NCI-H2171 treated with DMSO at 0.1 percent for 48 hours (cell line): ENCODE measurements around the gene ADAM15.

Experiments used
- DNase-seq: peaks from one replicate; lab custom pipeline; 2025; lab: John Stamatoyannopoulos, UW

ADAM15 gene

GRCh38 chr1:155052439-155053395 lies 1.6 kb downstream of the ADAM15 start:
- DNase-seq: peak; percentile 68

GRCh38 chr1:155053531-155054105 lies 2.5 kb downstream of the ADAM15 start:
- DNase-seq: no peak

- no peak for DNase-seq
Observed at GRCh38 chr1:155057104-155057503, 6.0 kb downstream of the ADAM15 start.

- DNase-seq: no peak
Observed at GRCh38 chr1:155057788-155058211, 6.7 kb downstream of the ADAM15 start.

DNA sequence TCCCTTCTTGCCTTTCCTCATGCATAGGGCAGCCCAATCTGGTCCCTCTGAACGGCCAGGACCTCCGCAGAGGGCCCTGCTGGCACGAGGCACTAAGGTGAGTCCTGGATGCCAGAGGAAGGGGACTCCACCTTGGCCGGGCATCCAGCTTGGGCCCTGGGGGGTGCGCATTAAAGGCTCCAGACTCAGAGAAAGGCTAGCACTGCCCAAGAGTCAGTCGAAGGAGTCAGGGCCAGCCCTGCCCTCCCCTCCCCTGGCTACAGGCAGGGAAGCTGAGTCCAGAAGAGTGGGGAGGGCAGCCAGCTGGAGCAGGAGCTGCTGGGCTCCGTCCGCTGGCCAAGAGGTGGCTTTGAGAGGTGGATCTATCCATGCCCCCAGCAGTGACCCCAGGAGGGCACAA lies 9.6 kb downstream of the ADAM15 start:
- DNase-seq: no peak

- peak; percentile 88 for DNase-seq
Observed at GRCh38 chr1:155061381-155062150, 10.4 kb downstream of the ADAM15 start.

- DNase-seq: no peak
Observed at GRCh38 chr1:155062151-155062686, 11.1 kb downstream of the ADAM15 start.

DNA sequence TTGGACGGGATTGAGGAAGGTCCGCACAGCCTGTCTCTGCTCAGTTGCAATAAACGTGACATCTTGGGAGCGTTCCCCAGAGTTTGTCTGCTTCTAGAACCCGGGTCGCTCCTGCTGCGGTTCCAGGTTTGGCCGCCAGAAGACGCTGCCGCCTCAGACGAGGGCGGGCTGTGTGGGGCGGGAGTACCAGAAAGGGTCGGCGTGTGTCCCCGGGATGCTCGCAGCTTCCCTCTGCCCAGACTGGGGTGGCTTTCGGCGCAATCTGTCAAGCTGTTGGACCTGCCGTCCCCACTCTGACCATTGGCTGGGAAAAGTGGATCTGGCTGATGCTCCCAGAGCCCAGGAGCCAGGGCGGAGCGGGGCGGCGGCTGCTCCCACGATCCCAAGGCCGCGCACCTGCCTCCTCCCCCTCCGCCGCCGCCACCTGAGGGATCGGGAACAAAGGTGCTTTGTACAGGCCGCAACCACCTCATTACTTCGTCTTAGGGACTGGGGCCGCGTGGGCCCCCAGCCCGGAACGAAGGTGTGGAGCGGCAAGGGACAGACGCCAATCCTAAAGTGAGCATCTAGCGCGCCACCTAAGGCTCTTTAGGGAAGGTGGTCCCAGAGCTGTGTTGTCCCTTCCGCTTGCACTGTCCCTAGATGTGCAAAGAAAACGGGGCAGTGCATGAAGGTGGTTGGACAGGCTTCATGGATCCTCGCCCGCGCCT lies 11.7 kb downstream of the ADAM15 start:
- DNase-seq: peak; percentile 60

DNA sequence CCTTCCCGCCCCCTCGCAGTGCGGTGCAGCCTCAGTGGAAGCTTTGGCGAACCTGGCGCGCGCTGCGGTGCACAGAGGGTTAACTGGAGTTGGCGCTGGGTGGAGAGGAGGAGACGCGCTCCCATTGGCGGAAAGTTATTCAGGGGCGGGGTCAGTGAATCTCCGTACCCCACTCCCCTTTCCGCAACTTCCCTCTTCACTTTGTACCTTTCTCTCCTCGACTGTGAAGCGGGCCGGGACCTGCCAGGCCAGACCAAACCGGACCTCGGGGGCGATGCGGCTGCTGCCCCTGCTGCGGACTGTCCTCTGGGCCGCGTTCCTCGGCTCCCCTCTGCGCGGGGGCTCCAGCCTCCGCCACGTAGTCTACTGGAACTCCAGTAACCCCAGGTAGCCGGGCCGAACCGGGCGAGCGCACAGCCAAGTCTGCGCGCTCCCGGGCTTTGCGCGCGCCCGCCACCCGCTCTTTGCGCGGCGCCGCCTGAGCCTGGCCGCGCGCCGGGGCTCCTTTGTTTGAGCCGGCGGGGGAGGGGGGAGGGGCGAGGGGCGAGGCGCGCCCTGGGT lies 12.5 kb downstream of the ADAM15 start, which contains the start of gene EFNA4:
Gene EFNA4 (plus strand): TSS at position 191 of the 561 bp plus-strand sequence. CDS start 84 bp downstream, at position 275.
- DNase-seq: peak; percentile 76

GRCh38 chr1:155064111-155064831 lies 13.2 kb downstream of the ADAM15 start:
- DNase-seq: peak; percentile 40

- DNase-seq: no peak
Observed at GRCh38 chr1:155064832-155065429, 13.8 kb downstream of the ADAM15 start.

GRCh38 chr1:155066777-155067176 lies 15.7 kb downstream of the ADAM15 start:
- no peak for DNase-seq

DNA sequence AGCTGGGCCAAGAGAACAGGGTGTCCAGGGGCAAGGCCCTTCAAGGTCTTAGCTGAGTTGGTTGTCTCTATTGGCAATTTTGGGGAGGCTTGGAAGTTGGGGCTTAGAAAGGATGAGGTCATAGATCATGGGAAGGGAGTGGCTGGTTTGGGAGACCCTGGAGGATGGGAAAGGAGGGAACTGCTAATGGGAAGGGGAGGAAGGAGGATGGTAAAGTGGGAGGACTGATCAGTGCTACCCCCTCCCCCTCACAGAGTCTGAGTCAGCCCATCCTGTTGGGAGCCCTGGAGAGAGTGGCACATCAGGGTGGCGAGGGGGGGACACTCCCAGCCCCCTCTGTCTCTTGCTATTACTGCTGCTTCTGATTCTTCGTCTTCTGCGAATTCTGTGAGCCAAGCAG lies 17.5 kb downstream of the ADAM15 start:
- no peak for DNase-seq

- peak; percentile 67 for DNase-seq
Observed at GRCh38 chr1:155069551-155070157, 18.5 kb downstream of the ADAM15 start.

GRCh38 chr1:155070158-155070621 lies 19.1 kb downstream of the ADAM15 start:
- no peak for DNase-seq

DNA sequence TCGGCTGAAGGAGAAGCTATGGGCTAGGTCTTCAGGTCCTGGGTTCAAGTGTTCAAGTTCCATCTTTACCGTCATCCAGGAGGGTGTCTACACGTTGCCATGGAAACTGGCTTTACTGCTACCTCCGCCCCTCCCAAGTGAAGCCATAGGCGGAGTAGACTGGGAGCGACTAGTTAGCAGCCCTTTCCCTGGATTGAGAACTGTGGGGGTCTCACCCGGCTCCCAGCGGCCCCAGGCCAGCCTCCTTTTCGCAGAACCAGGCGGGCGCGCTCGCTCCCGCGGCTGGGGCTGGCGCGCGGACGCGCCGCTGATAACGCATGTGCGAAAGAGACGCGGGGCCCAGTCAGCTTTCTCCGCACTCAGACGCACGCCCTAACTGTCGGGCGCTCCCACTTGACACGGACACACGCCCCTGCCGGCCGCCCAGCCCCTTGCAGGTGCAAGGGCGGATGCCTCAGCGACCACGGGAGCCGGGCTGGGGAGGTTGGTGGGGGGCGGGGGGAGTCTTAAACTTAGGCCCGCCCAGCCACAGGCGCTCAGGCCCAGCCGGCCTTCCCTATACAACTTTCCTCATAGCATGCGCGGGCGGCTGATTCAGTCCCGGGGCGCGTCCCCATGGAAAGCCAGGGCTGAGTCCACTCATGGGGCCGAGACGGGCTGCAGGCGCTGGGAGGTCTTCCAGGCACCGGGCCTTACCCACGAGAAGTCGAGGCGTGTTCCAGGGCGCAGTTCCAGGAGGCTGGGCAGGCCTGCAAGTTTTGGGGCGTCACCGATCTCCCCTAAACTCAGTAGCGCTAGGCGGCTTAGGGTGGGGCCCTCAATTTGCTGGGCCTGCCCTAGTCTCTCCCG lies 19.8 kb downstream of the ADAM15 start:
- peak; percentile 43 for DNase-seq

GRCh38 chr1:155071701-155072100 lies 20.6 kb downstream of the ADAM15 start:
- no peak for DNase-seq

GRCh38 chr1:155072531-155073289 lies 21.6 kb downstream of the ADAM15 start:
- DNase-seq: peak; percentile 9
